Activated CD4-positive, alpha-beta T cell treated with anti-CD3 and anti-CD28 coated beads for 36 hours (primary cell): ENCODE measurements around the gene TNFRSF17. TPM values are rescaled to one million over a fixed set of nuclear protein-coding genes. Genes with fewer than 3 reads are reported as not detected.
"Not testable (repeated sequence)": the region's sequence is repeated elsewhere in the genome, so short reads cannot be mapped to it uniquely, and the experiment has no call there.

ENCODE experiments used
- ATAC-seq: fragments of 200-7000 bp; cut with Tn5 transposase; one replicate; pipeline ENCODE4 v1.10.0; 2021; ENCODE audit warnings: mild to moderate bottlenecking, moderate library complexity
- CTCF ChIA-PET: fragments of 350-600 bp; sonication (Branson Sonifier 250); formaldehyde crosslinking; loops from one replicate; lab custom pipeline; 2021; ENCODE audit warnings: antibody characterized with exemption; lab: Charles Lee
- POLR2A ChIA-PET: fragments of 350-600 bp; sonication (Branson Sonifier 250); formaldehyde crosslinking; loops from one replicate; lab custom pipeline; 2021; ENCODE audit warnings: antibody characterized with exemption, inconsistent platforms; lab: Charles Lee
- DNase-seq: peaks from one replicate; pipeline ENCODE4 v3.0.0-alpha.2; 2020
- H3K27ac Mint-ChIP-seq: one replicate; pipeline ENCODE4 v1.8.0; 2021; ENCODE audit warnings: mixed read lengths
- H3K27me3 Mint-ChIP-seq: one replicate; pipeline ENCODE4 v1.8.0; 2021; ENCODE audit warnings: mixed read lengths
- H3K36me3 Mint-ChIP-seq: one replicate; pipeline ENCODE4 v1.8.0; 2021; ENCODE audit warnings: low read depth, mixed read lengths
- H3K4me1 Mint-ChIP-seq: one replicate; pipeline ENCODE4 v1.8.0; 2021; ENCODE audit warnings: mixed read lengths
- H3K4me3 Mint-ChIP-seq: one replicate; pipeline ENCODE4 v1.8.0; 2021; ENCODE audit warnings: mild to moderate bottlenecking, moderate library complexity, mixed read lengths
- H3K9me3 Mint-ChIP-seq: one replicate; pipeline ENCODE4 v1.8.0; 2021; ENCODE audit warnings: low read depth, mixed read lengths
- intact Hi-C, 2 experiments: fragments of 100-400 bp; cut with DNase I in 1 of 2; cut with micrococcal nuclease in 1 of 2; formaldehyde crosslinking; loops; one replicate each; pipeline versions ENCODE4 v1.14.2 to v1.15.1; 2022 to 2024; cut with DNase I, micrococcal nuclease
- total RNA-seq, 2 experiments: library from RNA; stranded (reverse); gene quantifications; one replicate each; pipeline ENCODE4 v1.2.3, GENCODE V29; 2021

The TNFRSF17 gene
- total RNA-seq, 2 experiments from 2014 or later, result not detected

- CTCF ChIA-PET, result interaction anchor here (1.0 kb wide), 1 partner anchor 115 kb away, joined by 3 read pairs; no protein-coding TSS in a partner anchor
- H3K9me3 Mint-ChIP-seq, ATAC-seq, H3K27ac Mint-ChIP-seq, H3K36me3 Mint-ChIP-seq, intact Hi-C loops, H3K4me1 Mint-ChIP-seq, H3K4me3 Mint-ChIP-seq, H3K27me3 Mint-ChIP-seq, DNase-seq, POLR2A ChIA-PET: not testable (repeated sequence)
Measured at GRCh38 chr16:11953576-11953975, 11.4 kb upstream of the TNFRSF17 start.

GRCh38 chr16:11955713-11956123 lies 9.3 kb upstream of the TNFRSF17 start:
- no peak overlapping the region for H3K4me3 Mint-ChIP-seq
- no peaks in the 10 kb centered on the region for H3K4me1 Mint-ChIP-seq
- no peaks in the 10 kb centered on the region for H3K36me3 Mint-ChIP-seq
- H3K9me3 Mint-ChIP-seq, result no peaks in the 10 kb centered on the region
- ChIA-PET CTCF (interaction anchor here (0.6 kb wide), 1 partner anchor 1100 kb away, joined by 3 read pairs; no protein-coding TSS in a partner anchor), POLR2A (no interaction called here)
- DNase-seq, result no peak
- no peak overlapping the region for H3K27ac Mint-ChIP-seq
- H3K27me3 Mint-ChIP-seq, result no peaks in the 10 kb centered on the region
- intact Hi-C loops, result no loop called here
- ATAC-seq, result no peak

- POLR2A ChIA-PET, result no interaction called here
- Mint-ChIP-seq H3K27me3 (no peaks in the 10 kb centered on the region), H3K36me3 (no peaks in the 10 kb centered on the region), H3K4me1 (no peaks in the 10 kb centered on the region), H3K4me3 (no peak overlapping the region), H3K9me3 (no peaks in the 10 kb centered on the region), H3K27ac (no peak overlapping the region)
- ATAC-seq, result no peak
- intact Hi-C loops, result no loop called here
- CTCF ChIA-PET, result no interaction called here
- DNase-seq, result no peak
Measured at GRCh38 chr16:11956558-11956957, 8.5 kb upstream of the TNFRSF17 start.

- H3K36me3 Mint-ChIP-seq, result no peaks in the 10 kb centered on the region
- intact Hi-C loops, result no loop called here
- no peak overlapping the region for H3K27ac Mint-ChIP-seq
- no peak overlapping the region for H3K4me3 Mint-ChIP-seq
- no peaks in the 10 kb centered on the region for H3K9me3 Mint-ChIP-seq
- DNase-seq, result no peak
- H3K4me1 Mint-ChIP-seq, result no peaks in the 10 kb centered on the region
- POLR2A ChIA-PET, result no interaction called here
- ATAC-seq, result no peak
- no peaks in the 10 kb centered on the region for H3K27me3 Mint-ChIP-seq
- CTCF ChIA-PET, result interaction anchor here (0.6 to 0.7 kb wide), 3 partner anchors 15 to 1864 kb away, joined by 3 read pairs; no protein-coding TSS in a partner anchor
Measured at GRCh38 chr16:11957591-11958395, 7.2 kb upstream of the TNFRSF17 start.

- intact Hi-C loops, H3K9me3 Mint-ChIP-seq, DNase-seq, CTCF ChIA-PET, H3K4me1 Mint-ChIP-seq, H3K4me3 Mint-ChIP-seq, ATAC-seq, H3K36me3 Mint-ChIP-seq, H3K27ac Mint-ChIP-seq, H3K27me3 Mint-ChIP-seq: not testable (repeated sequence)
- POLR2A ChIA-PET, result interaction anchor here (0.6 kb wide), 1 partner anchor 251 kb away, joined by 4 read pairs; no protein-coding TSS in a partner anchor
Measured at GRCh38 chr16:11962457-11962856, 2.6 kb upstream of the TNFRSF17 start.

GRCh38 chr16:11962978-11963377 lies 2.0 kb upstream of the TNFRSF17 start:
- H3K36me3 Mint-ChIP-seq, H3K9me3 Mint-ChIP-seq, H3K27ac Mint-ChIP-seq, H3K4me1 Mint-ChIP-seq, H3K27me3 Mint-ChIP-seq, DNase-seq, POLR2A ChIA-PET, H3K4me3 Mint-ChIP-seq, intact Hi-C loops, ATAC-seq: not testable (repeated sequence)
- CTCF ChIA-PET, result interaction anchor here (0.6 kb wide), 1 partner anchor 132 kb away, joined by 3 read pairs; no protein-coding TSS in a partner anchor

GRCh38 chr16:11963706-11964105 lies 1.3 kb upstream of the TNFRSF17 start:
- ChIA-PET POLR2A (interaction anchor here (0.6 kb wide), 1 partner anchor 15 kb away, joined by 3 read pairs; no protein-coding TSS in a partner anchor), CTCF (interaction anchor here (1.2 kb wide), 1 partner anchor 567 kb away, joined by 3 read pairs; no protein-coding TSS in a partner anchor)
- no peaks in the 10 kb centered on the region for H3K27me3 Mint-ChIP-seq
- ATAC-seq (no peak), DNase-seq (no peak)
- no peak overlapping the region for H3K27ac Mint-ChIP-seq
- H3K4me1 Mint-ChIP-seq, result no peaks in the 10 kb centered on the region
- intact Hi-C loops, result no loop called here
- H3K9me3 Mint-ChIP-seq, result no peaks in the 10 kb centered on the region
- no peaks in the 10 kb centered on the region for H3K36me3 Mint-ChIP-seq
- no peak overlapping the region for H3K4me3 Mint-ChIP-seq

GRCh38 chr16:11966173-11966572 lies 1.2 kb downstream of the TNFRSF17 start:
- CTCF ChIA-PET, result no interaction called here
- no peaks in the 10 kb centered on the region for H3K27me3 Mint-ChIP-seq
- intact Hi-C loops, result no loop called here
- no peak for DNase-seq
- POLR2A ChIA-PET, result no interaction called here
- H3K4me3 Mint-ChIP-seq, result no peak overlapping the region
- H3K9me3 Mint-ChIP-seq, result no peaks in the 10 kb centered on the region
- no peak overlapping the region for H3K27ac Mint-ChIP-seq
- H3K36me3 Mint-ChIP-seq, result no peaks in the 10 kb centered on the region
- no peak for ATAC-seq
- H3K4me1 Mint-ChIP-seq, result no peaks in the 10 kb centered on the region

- ATAC-seq (no peak), DNase-seq (no peak)
- no peaks in the 10 kb centered on the region for H3K27me3 Mint-ChIP-seq
- intact Hi-C loops, result no loop called here
- no peaks in the 10 kb centered on the region for H3K9me3 Mint-ChIP-seq
- ChIA-PET POLR2A (interaction anchor here (0.5 kb wide), 1 partner anchor 99 kb away, joined by 4 read pairs; no protein-coding TSS in a partner anchor), CTCF (no interaction called here)
- no peak overlapping the region for H3K4me3 Mint-ChIP-seq
- no peaks in the 10 kb centered on the region for H3K4me1 Mint-ChIP-seq
- no peak overlapping the region for H3K27ac Mint-ChIP-seq
- H3K36me3 Mint-ChIP-seq, result peaks cover under 1% of the 10 kb centered on the region
Measured at GRCh38 chr16:11967195-11967911, 2.3 kb downstream of the TNFRSF17 start.

GRCh38 chr16:11968577-11968976 lies 3.6 kb downstream of the TNFRSF17 start:
- no peaks in the 10 kb centered on the region for H3K4me1 Mint-ChIP-seq
- H3K36me3 Mint-ChIP-seq, result peaks cover 3% of the 10 kb centered on the region
- no peaks in the 10 kb centered on the region for H3K9me3 Mint-ChIP-seq
- ATAC-seq (no peak), DNase-seq (no peak)
- H3K27ac Mint-ChIP-seq, result no peak overlapping the region
- ChIA-PET POLR2A (no interaction called here), CTCF (no interaction called here)
- H3K27me3 Mint-ChIP-seq, result no peaks in the 10 kb centered on the region
- no peak overlapping the region for H3K4me3 Mint-ChIP-seq
- intact Hi-C loops, result no loop called here

- H3K27ac Mint-ChIP-seq, H3K36me3 Mint-ChIP-seq, CTCF ChIA-PET, H3K4me1 Mint-ChIP-seq, DNase-seq, H3K9me3 Mint-ChIP-seq, H3K27me3 Mint-ChIP-seq, ATAC-seq, H3K4me3 Mint-ChIP-seq, POLR2A ChIA-PET: not testable (repeated sequence)
- intact Hi-C loops, result loop anchor here in 1 of 2 experiments (5.0 kb wide), 1 partner anchor 92 kb away; no protein-coding TSS in a partner anchor
Measured at GRCh38 chr16:11970292-11970691, 5.3 kb downstream of the TNFRSF17 start.
